Panc1 (cell line): ENCODE results near the gene RGS17. TPM values are rescaled to one million over a fixed set of nuclear protein-coding genes. Genes with fewer than 3 reads are reported as not detected.
"Not testable (repeated sequence)": the region's sequence is repeated elsewhere in the genome, so short reads cannot be mapped to it uniquely, and the experiment has no call there.

Experiments used
- ATAC-seq: fragments of 200-7000 bp; cut with Tn5 transposase; 2 replicates; pipeline ENCODE4 v1.9.1; 2020; ENCODE audit warnings: mild to moderate bottlenecking, moderate library complexity
- BruUV-seq: library from RNA; stranded (reverse); fragments of 400-500 nt; replicated peaks from 2 replicates; lab custom pipeline; 2021; lab: Mats Ljungman, UMichigan
- CTCF ChIA-PET: fragments of 300-600 bp; sonication (Branson Sonifier 250); formaldehyde crosslinking; loops from one replicate; lab custom pipeline; 2022; ENCODE audit warnings: antibody characterized with exemption; lab: Charles Lee
- POLR2A ChIA-PET: fragments of 300-600 bp; sonication (Branson Sonifier 250); formaldehyde crosslinking; loops from one replicate; lab custom pipeline; 2022; ENCODE audit warnings: antibody characterized with exemption; lab: Charles Lee
- DNase-seq: peaks from one replicate; pipeline ENCODE4 v3.0.0-alpha.2; 2010; ENCODE audit warnings: low read depth, low spot score
- H3K27ac ChIP-seq: 2 replicates; pipeline ENCODE4 v1.5.1; 2011; ENCODE audit warnings: mild to moderate bottlenecking, low read length, inconsistent platforms
- H3K27me3 ChIP-seq: fragments of 200-500 bp; sonication (Bioruptor generic); 2 replicates; pipeline ENCODE4 v1.6.0; 2014; ENCODE audit warnings: low read length, inconsistent platforms; ENCODE audit not compliant: control insufficient read depth, insufficient read depth
- H3K36me3 ChIP-seq: fragments of 200-500 bp; sonication (Bioruptor generic); 2 replicates; pipeline ENCODE4 v1.5.1; 2014; ENCODE audit warnings: inconsistent platforms, mild to moderate bottlenecking, low read length, moderate library complexity; ENCODE audit not compliant: control insufficient read depth, insufficient read depth
- H3K4me1 ChIP-seq: 2 replicates; pipeline ENCODE4 v1.5.1; 2011; ENCODE audit warnings: inconsistent platforms, mild to moderate bottlenecking, low read length, moderate library complexity; ENCODE audit not compliant: control insufficient read depth, insufficient read depth
- H3K4me3 ChIP-seq, 2 experiments: 2 replicates each; pipeline ENCODE4 v1.5.1; 2011 to 2012; ENCODE audit warnings: low read depth in 2 of 2, low read length in 2 of 2, mild to moderate bottlenecking in 2 of 2, inconsistent platforms in 1 of 2, moderate library complexity in 1 of 2
- H3K9me3 ChIP-seq: fragments of 200-500 bp; sonication (Bioruptor generic); 2 replicates; pipeline ENCODE4 v1.5.1; 2014; ENCODE audit warnings: low read depth, mild to moderate bottlenecking, inconsistent platforms, low read length, moderate library complexity; ENCODE audit not compliant: control insufficient read depth, insufficient read depth
- POLR2AphosphoS5 ChIP-seq: IDR thresholded peaks from 2 replicates; pipeline ENCODE4 v1.6.1; 2012; ENCODE audit warnings: mild to moderate bottlenecking, low read depth, low read length, moderate library complexity
- REST ChIP-seq, 2 experiments: IDR thresholded peaks; 2 replicates each; pipeline ENCODE4 v1.6.1; 2011 to 2012; ENCODE audit warnings: low read depth in 2 of 2, control low read depth in 1 of 2, low read length in 1 of 2, mild to moderate bottlenecking in 1 of 2, moderate library complexity in 1 of 2; ENCODE audit not compliant: insufficient read depth in 1 of 2
- SIN3A ChIP-seq: IDR thresholded peaks from 2 replicates; pipeline ENCODE4 v1.6.1; 2012; ENCODE audit warnings: low read depth, mild to moderate bottlenecking, low read length, moderate library complexity, borderline replicate concordance; ENCODE audit not compliant: insufficient read depth
- TCF7L2 ChIP-seq: IDR thresholded peaks from 2 replicates; pipeline ENCODE4 v1.6.1; 2011; ENCODE audit warnings: mild to moderate bottlenecking, low read depth, low read length, inconsistent platforms
- in situ Hi-C: cut with HindIII; loops from 2 replicates; pipeline ENCODE4 v1.10.0; 2016; ENCODE audit warnings: low sequenced_read_pairs, low pct_unique_long_range_greater_than_20kb
- intact Hi-C: fragments of 100-400 bp; cut with micrococcal nuclease; formaldehyde crosslinking; loops from one replicate; pipeline ENCODE4 v1.10.0; 2022; ENCODE audit not compliant: unreplicated experiment
- total RNA-seq: library from RNA; stranded (reverse); gene quantifications from one replicate; pipeline ENCODE4 v1.2.1, GENCODE V29; 2021; ENCODE audit not compliant: unreplicated experiment
- TF ChIP-seq, protein P1 (sequence below): fragments of 450-650 bp; IDR thresholded peaks from 2 replicates; pipeline ENCODE4 v1.5.1; 2017; ENCODE audit warnings: mild to moderate bottlenecking

The RGS17 gene
- total RNA-seq, 1 experiment from 2014 or later = 8.7 TPM

GRCh38 chr6:153138930-153139329, 7.8 kb upstream of the RGS17 start:
- ATAC-seq (no peak), DNase-seq (no peak)
- Histone ChIP-seq H3K4me1 (no peaks in the 10 kb centered on the region), H3K9me3 (no peaks in the 10 kb centered on the region), H3K27ac (no peak overlapping the region), H3K27me3 (no peaks in the 10 kb centered on the region), H3K36me3 (no peaks in the 10 kb centered on the region), H3K4me3 (no peak overlapping the region)
- POLR2A ChIA-PET = no interaction called here
- CTCF ChIA-PET = no interaction called here
- TF ChIP-seq POLR2AphosphoS5 = no peak
- no peak for TF ChIP-seq SIN3A
- peak in 1 of 2 experiments; percentile 65; a peak in 2 of 4 replicates for TF ChIP-seq REST (IDR thresholded peaks at IDR 0.05; ENCODE audit: insufficient read depth in 1 of 2, low read depth in 2 of 2, low read length in 1 of 2)
- intact Hi-C loops (no loop called here), in situ Hi-C loops (no loop called here)
- BruUV-seq = no TSS peak

GRCh38 chr6:153135681-153136080, 4.6 kb upstream of the RGS17 start:
- ATAC-seq (no peak), DNase-seq (no peak)
- POLR2A ChIA-PET = no interaction called here
- H3K4me1 ChIP-seq = peaks cover 3% of the 10 kb centered on the region; the same call in 1 of the 2 replicates
- no peak overlapping the region for H3K27ac ChIP-seq
- no peaks in the 10 kb centered on the region for H3K9me3 ChIP-seq
- TF ChIP-seq, protein P1, sequence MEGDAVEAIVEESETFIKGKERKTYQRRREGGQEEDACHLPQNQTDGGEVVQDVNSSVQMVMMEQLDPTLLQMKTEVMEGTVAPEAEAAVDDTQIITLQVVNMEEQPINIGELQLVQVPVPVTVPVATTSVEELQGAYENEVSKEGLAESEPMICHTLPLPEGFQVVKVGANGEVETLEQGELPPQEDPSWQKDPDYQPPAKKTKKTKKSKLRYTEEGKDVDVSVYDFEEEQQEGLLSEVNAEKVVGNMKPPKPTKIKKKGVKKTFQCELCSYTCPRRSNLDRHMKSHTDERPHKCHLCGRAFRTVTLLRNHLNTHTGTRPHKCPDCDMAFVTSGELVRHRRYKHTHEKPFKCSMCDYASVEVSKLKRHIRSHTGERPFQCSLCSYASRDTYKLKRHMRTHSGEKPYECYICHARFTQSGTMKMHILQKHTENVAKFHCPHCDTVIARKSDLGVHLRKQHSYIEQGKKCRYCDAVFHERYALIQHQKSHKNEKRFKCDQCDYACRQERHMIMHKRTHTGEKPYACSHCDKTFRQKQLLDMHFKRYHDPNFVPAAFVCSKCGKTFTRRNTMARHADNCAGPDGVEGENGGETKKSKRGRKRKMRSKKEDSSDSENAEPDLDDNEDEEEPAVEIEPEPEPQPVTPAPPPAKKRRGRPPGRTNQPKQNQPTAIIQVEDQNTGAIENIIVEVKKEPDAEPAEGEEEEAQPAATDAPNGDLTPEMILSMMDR = no peak
- TF ChIP-seq POLR2AphosphoS5 = no peak
- no peak for TF ChIP-seq SIN3A
- TF ChIP-seq TCF7L2 = no peak
- TF ChIP-seq REST (IDR thresholded peaks at IDR 0.05; ENCODE audit: insufficient read depth in 1 of 2, low read depth in 2 of 2, low read length in 1 of 2) = no peak
- H3K27me3 ChIP-seq = no peaks in the 10 kb centered on the region
- BruUV-seq = no TSS peak
- H3K4me3 ChIP-seq = no peak overlapping the region
- H3K36me3 ChIP-seq = no peaks in the 10 kb centered on the region
- in situ Hi-C loops = no loop called here
- intact Hi-C loops = no loop called here
- CTCF ChIA-PET = no interaction called here

- H3K36me3 ChIP-seq, H3K27me3 ChIP-seq, POLR2A ChIA-PET, H3K9me3 ChIP-seq, CTCF ChIA-PET, H3K4me3 ChIP-seq, BruUV-seq, DNase-seq, intact Hi-C loops, H3K4me1 ChIP-seq, H3K27ac ChIP-seq, ATAC-seq, in situ Hi-C loops: not testable (repeated sequence)
These were observed 2.6 kb upstream of the RGS17 start for GRCh38 chr6:153133667-153134066.
